Activated T-helper 2 cell treated with anti-CD3 and anti-CD28 coated beads, Interferon-gamma antibody, Interleukin-2, Interleukin-4, amounts not matched to agents 10 μg/mL and 5 μg/mL and 100 μg/mL, durations not matched to agents 14 hours and 24 hours and 36 hours (primary cell): Measurements from ENCODE around the gene ANKS1B. TPM values are rescaled to one million over a fixed set of nuclear protein-coding genes. Genes with fewer than 3 reads are reported as not detected.

Experiments
- DNase-seq: peaks from one replicate; pipeline ENCODE4 v3.0.0; 2021; ENCODE audit warnings: low spot score
- H3K27ac Mint-ChIP-seq: one replicate; pipeline ENCODE4 v1.8.0; 2021; ENCODE audit warnings: mixed read lengths
- H3K27me3 Mint-ChIP-seq: one replicate; pipeline ENCODE4 v1.8.0; 2021; ENCODE audit warnings: low read depth, mixed read lengths
- H3K36me3 Mint-ChIP-seq: one replicate; pipeline ENCODE4 v1.8.0; 2021; ENCODE audit warnings: low read depth, mixed read lengths
- H3K4me1 Mint-ChIP-seq: one replicate; pipeline ENCODE4 v1.8.0; 2021; ENCODE audit warnings: low read depth, mixed read lengths
- H3K4me3 Mint-ChIP-seq: one replicate; pipeline ENCODE4 v1.8.0; 2021; ENCODE audit warnings: low read depth, mild to moderate bottlenecking, moderate library complexity, mixed read lengths
- H3K9me3 Mint-ChIP-seq: one replicate; pipeline ENCODE4 v1.8.0; 2021; ENCODE audit warnings: mixed read lengths
- intact Hi-C: fragments of 100-400 bp; cut with micrococcal nuclease; formaldehyde crosslinking; loops from one replicate; pipeline ENCODE4 v1.15.1; 2023
- total RNA-seq: library from RNA; stranded (reverse); gene quantifications from 2 replicates; pipeline ENCODE4 v1.2.3, GENCODE V29; 2022

Gene ANKS1B
- total RNA-seq, 1 donor from 2014 or later, result 1.0 TPM

- H3K4me3 Mint-ChIP-seq, result no peak overlapping the region
- H3K9me3 Mint-ChIP-seq, result peaks cover 12% of the 10 kb centered on the region
- no peaks in the 10 kb centered on the region for H3K36me3 Mint-ChIP-seq
- H3K27me3 Mint-ChIP-seq, result no peaks in the 10 kb centered on the region
- DNase-seq, result no peak
- H3K27ac Mint-ChIP-seq, result no peak overlapping the region
- H3K4me1 Mint-ChIP-seq, result no peaks in the 10 kb centered on the region
- intact Hi-C loops, result no loop called here
These were observed 771.7 kb downstream of the ANKS1B start for GRCh38 chr12:99213047-99213446.

- Mint-ChIP-seq H3K4me3 (no peak overlapping the region), H3K9me3 (peaks cover 12% of the 10 kb centered on the region), H3K4me1 (no peaks in the 10 kb centered on the region), H3K27ac (no peak overlapping the region), H3K27me3 (no peaks in the 10 kb centered on the region), H3K36me3 (no peaks in the 10 kb centered on the region)
- intact Hi-C loops, result no loop called here
- DNase-seq, result no peak
These were observed 772.5 kb downstream of the ANKS1B start for GRCh38 chr12:99212275-99212674.

DNA sequence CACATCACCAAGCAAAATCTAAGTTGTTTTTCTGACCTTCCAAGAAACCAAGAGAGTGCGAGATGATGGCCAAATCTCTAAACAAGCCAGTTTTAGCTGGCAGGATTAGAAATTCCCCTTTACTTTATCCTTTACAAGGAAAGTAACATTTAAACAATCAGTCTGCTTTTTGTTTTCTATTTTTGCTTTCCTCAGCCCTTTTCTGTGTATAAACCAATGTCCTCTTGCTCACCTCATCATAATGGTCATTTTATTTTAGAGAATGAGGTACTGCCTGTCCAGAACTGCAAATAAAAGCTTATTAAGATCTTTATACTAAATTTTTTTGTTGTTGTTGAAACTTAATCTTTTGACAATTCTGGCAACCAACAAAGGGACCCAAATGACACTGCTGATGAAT is 779.6 kb downstream of the ANKS1B start:
- intact Hi-C loops, result no loop called here
- Mint-ChIP-seq H3K27me3 (no peaks in the 10 kb centered on the region), H3K27ac (no peak overlapping the region)

GRCh38 chr12:99201906-99202645 is 782.7 kb downstream of the ANKS1B start:
- intact Hi-C loops, result no loop called here
- no peaks in the 10 kb centered on the region for H3K36me3 Mint-ChIP-seq
- H3K4me1 Mint-ChIP-seq, result no peaks in the 10 kb centered on the region
- H3K4me3 Mint-ChIP-seq, result no peak overlapping the region
- H3K27ac Mint-ChIP-seq, result no peak overlapping the region
- H3K27me3 Mint-ChIP-seq, result no peaks in the 10 kb centered on the region
- no peaks in the 10 kb centered on the region for H3K9me3 Mint-ChIP-seq
- DNase-seq, result no peak

More for the DNA sequence above, 779.6 kb downstream of the ANKS1B start:
- peaks cover 4% of the 10 kb centered on the region for H3K9me3 Mint-ChIP-seq
- H3K36me3 Mint-ChIP-seq, result no peaks in the 10 kb centered on the region
- no peaks in the 10 kb centered on the region for H3K4me1 Mint-ChIP-seq
- no peak for DNase-seq
- no peak overlapping the region for H3K4me3 Mint-ChIP-seq

GRCh38 chr12:99200711-99201384 is 783.9 kb downstream of the ANKS1B start:
- intact Hi-C loops, result no loop called here

GRCh38 chr12:99195474-99195873 is 789.3 kb downstream of the ANKS1B start:
- intact Hi-C loops, result no loop called here
- Mint-ChIP-seq H3K9me3 (no peaks in the 10 kb centered on the region), H3K27ac (no peak overlapping the region), H3K4me1 (no peaks in the 10 kb centered on the region), H3K27me3 (no peaks in the 10 kb centered on the region), H3K36me3 (no peaks in the 10 kb centered on the region), H3K4me3 (no peak overlapping the region)
- no peak for DNase-seq

More at GRCh38 chr12:99200711-99201384, 783.9 kb downstream of the ANKS1B start:
- no peaks in the 10 kb centered on the region for H3K4me1 Mint-ChIP-seq
- no peaks in the 10 kb centered on the region for H3K36me3 Mint-ChIP-seq
- no peak overlapping the region for H3K4me3 Mint-ChIP-seq
- no peaks in the 10 kb centered on the region for H3K27me3 Mint-ChIP-seq
- no peak overlapping the region for H3K27ac Mint-ChIP-seq
- H3K9me3 Mint-ChIP-seq, result no peaks in the 10 kb centered on the region
- DNase-seq, result no peak

DNA sequence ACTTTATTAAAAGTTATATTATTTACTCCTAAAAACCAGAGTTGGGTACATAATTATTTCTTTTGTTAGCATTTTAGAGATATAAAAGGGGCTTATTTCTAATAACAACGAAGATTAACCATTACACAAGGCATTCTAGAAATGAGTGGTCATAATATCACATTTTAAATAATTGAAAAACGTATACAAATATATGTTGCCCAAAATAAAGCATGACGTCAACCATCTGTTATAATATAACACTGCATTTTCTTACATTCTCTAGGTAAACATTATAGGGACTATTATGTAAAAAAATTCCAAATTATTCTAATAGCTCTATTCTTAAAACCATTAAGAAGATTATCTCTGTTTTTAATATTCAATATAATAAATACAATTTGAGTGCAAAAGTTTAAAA is 792.2 kb downstream of the ANKS1B start:
- no peaks in the 10 kb centered on the region for H3K9me3 Mint-ChIP-seq
- no peak overlapping the region for H3K27ac Mint-ChIP-seq
- no peaks in the 10 kb centered on the region for H3K36me3 Mint-ChIP-seq
- no peak for DNase-seq
- intact Hi-C loops, result no loop called here
- H3K4me3 Mint-ChIP-seq, result no peak overlapping the region
- H3K27me3 Mint-ChIP-seq, result no peaks in the 10 kb centered on the region
- no peaks in the 10 kb centered on the region for H3K4me1 Mint-ChIP-seq

DNA sequence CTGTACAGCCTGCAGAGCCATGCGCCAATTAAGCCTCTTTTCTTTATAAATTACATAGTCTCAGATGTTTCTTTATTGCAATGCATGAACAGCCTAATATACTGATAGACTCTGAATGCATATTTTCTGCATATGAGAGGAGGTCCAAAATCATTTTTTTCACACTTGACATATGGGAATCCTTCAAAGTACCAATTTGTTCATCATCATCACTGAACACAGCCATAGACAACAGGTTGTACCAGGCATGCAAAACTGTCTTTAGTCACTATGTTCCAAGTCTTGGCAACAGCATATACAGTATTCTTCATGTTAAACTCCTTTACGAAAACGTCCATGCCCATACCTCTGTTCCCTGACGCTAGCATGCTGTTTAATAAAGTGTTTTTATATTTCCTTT is 807.9 kb downstream of the ANKS1B start:
- H3K9me3 Mint-ChIP-seq, result no peaks in the 10 kb centered on the region
- no peaks in the 10 kb centered on the region for H3K36me3 Mint-ChIP-seq
- H3K27me3 Mint-ChIP-seq, result no peaks in the 10 kb centered on the region
- no peak for DNase-seq
- intact Hi-C loops, result no loop called here
- H3K4me1 Mint-ChIP-seq, result no peaks in the 10 kb centered on the region
- no peak overlapping the region for H3K27ac Mint-ChIP-seq
- no peak overlapping the region for H3K4me3 Mint-ChIP-seq

- no peak for DNase-seq
- H3K4me3 Mint-ChIP-seq, result no peak overlapping the region
- no peak overlapping the region for H3K27ac Mint-ChIP-seq
- no peaks in the 10 kb centered on the region for H3K4me1 Mint-ChIP-seq
- H3K36me3 Mint-ChIP-seq, result no peaks in the 10 kb centered on the region
- intact Hi-C loops, result no loop called here
- H3K27me3 Mint-ChIP-seq, result no peaks in the 10 kb centered on the region
- no peaks in the 10 kb centered on the region for H3K9me3 Mint-ChIP-seq
These were observed 814.3 kb downstream of the ANKS1B start for GRCh38 chr12:99170461-99170860.

DNA sequence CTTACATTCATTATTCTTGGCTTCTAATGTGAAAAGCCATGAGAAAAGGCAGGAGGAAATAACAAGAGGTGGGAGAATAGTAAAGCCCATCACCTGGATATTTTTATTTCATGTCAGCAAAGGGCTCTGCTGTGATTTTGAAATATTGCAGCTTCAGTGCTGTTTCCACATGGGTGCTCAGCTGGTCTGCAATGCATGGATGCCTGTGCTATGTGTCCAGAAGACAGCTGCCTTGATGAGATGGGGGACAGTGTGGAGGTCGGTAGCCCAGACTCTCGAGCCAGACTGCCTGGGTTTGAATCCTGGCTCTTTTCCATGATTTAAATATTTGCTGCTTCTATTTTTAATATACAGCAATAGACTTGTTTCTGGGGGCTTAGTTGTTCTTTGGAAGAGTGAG is 814.7 kb downstream of the ANKS1B start:
- Mint-ChIP-seq H3K27ac (no peak overlapping the region), H3K4me3 (no peak overlapping the region), H3K36me3 (no peaks in the 10 kb centered on the region), H3K9me3 (no peaks in the 10 kb centered on the region), H3K27me3 (no peaks in the 10 kb centered on the region), H3K4me1 (no peaks in the 10 kb centered on the region)
- no peak for DNase-seq
- intact Hi-C loops, result no loop called here

GRCh38 chr12:99157946-99158345 is 826.8 kb downstream of the ANKS1B start:
- DNase-seq, result no peak
- Mint-ChIP-seq H3K4me3 (no peak overlapping the region), H3K27me3 (no peaks in the 10 kb centered on the region), H3K9me3 (no peaks in the 10 kb centered on the region), H3K36me3 (no peaks in the 10 kb centered on the region), H3K4me1 (no peaks in the 10 kb centered on the region), H3K27ac (no peak overlapping the region)
- intact Hi-C loops, result no loop called here

- Mint-ChIP-seq H3K36me3 (no peaks in the 10 kb centered on the region), H3K4me3 (no peak overlapping the region), H3K27ac (no peak overlapping the region), H3K27me3 (no peaks in the 10 kb centered on the region), H3K9me3 (no peaks in the 10 kb centered on the region), H3K4me1 (no peaks in the 10 kb centered on the region)
- intact Hi-C loops, result no loop called here
- no peak for DNase-seq
These were observed 829.8 kb downstream of the ANKS1B start for GRCh38 chr12:99154983-99155336.

DNA sequence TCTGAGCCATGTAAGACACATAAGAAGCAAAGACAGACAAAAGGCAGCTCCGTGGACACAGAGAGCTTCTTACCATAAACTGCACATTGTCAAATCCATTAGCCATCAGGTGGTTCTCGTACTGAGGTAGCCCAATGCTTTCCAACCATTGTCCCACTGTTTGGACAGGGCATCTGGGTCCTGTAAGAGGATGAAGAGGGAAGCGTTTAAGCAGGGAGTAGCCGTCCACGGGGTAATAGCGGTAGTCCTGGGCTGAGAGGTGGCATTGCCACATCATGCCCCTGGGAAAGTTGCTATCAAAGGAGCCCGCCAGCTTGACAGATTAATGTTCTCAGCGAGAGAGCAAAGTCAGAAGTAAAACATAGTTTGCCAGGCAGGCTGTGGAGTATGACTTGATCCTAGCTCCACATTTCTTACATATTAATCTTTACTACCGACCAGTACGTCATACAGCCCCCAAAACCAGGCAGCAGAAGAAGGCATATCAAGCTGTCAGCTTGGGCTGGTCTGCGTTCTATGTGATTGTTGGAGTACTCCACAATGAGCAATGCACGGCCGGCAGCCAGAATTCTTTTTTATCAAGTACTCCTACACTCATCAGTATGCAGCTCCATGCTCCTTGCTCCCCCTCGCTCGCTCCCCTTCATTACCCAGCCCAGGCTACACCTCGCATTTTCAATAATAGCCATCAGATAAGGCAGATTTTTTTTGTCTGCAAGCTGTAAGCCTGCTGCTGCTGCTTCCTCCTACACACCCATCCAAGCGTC is 830.3 kb downstream of the ANKS1B start:
- intact Hi-C loops, result no loop called here
- H3K9me3 Mint-ChIP-seq, result no peaks in the 10 kb centered on the region
- no peaks in the 10 kb centered on the region for H3K4me1 Mint-ChIP-seq
- no peaks in the 10 kb centered on the region for H3K27me3 Mint-ChIP-seq
- DNase-seq, result no peak
- H3K27ac Mint-ChIP-seq, result no peak overlapping the region
- H3K4me3 Mint-ChIP-seq, result no peak overlapping the region
- no peaks in the 10 kb centered on the region for H3K36me3 Mint-ChIP-seq
